PFSK-1 (cell line): ENCODE data around the gene WDR45.

Experiments
- FOXP2 ChIP-seq: optimal IDR thresholded peaks from 2 replicates; pipeline ENCODE3; 2011; ENCODE audit warnings: borderline replicate concordance, control low read depth, inconsistent platforms; ENCODE audit not compliant: insufficient read depth; ENCODE audit errors: extremely low read length, extremely low read depth
- POLR2AphosphoS5 ChIP-seq: IDR thresholded peaks from 2 replicates; pipeline ENCODE4 v1.6.1; 2012; ENCODE audit warnings: low read depth, mild to moderate bottlenecking, control low read depth, low read length, moderate library complexity
- SIN3A ChIP-seq: IDR thresholded peaks from 2 replicates; pipeline ENCODE4 v1.6.1; 2012; ENCODE audit warnings: mild to moderate bottlenecking, low read length, moderate library complexity, borderline replicate concordance; ENCODE audit not compliant: insufficient read depth
- TAF1 ChIP-seq: IDR thresholded peaks from 2 replicates; pipeline ENCODE4 v1.6.1; 2012; ENCODE audit warnings: low read length, control low read depth, borderline replicate concordance; ENCODE audit not compliant: insufficient read depth
- TF ChIP-seq, protein P1 (sequence below), 2 experiments: IDR thresholded peaks; 2 replicates each; pipeline versions ENCODE4 v1.6.1 to v1.8.0; 2011 to 2012; ENCODE audit warnings: low read depth in 2 of 2, low read length in 2 of 2, control low read depth in 1 of 2, inconsistent platforms in 1 of 2, mild to moderate bottlenecking in 1 of 2, moderate library complexity in 1 of 2; ENCODE audit not compliant: insufficient read depth in 1 of 2

The WDR45 gene

DNA sequence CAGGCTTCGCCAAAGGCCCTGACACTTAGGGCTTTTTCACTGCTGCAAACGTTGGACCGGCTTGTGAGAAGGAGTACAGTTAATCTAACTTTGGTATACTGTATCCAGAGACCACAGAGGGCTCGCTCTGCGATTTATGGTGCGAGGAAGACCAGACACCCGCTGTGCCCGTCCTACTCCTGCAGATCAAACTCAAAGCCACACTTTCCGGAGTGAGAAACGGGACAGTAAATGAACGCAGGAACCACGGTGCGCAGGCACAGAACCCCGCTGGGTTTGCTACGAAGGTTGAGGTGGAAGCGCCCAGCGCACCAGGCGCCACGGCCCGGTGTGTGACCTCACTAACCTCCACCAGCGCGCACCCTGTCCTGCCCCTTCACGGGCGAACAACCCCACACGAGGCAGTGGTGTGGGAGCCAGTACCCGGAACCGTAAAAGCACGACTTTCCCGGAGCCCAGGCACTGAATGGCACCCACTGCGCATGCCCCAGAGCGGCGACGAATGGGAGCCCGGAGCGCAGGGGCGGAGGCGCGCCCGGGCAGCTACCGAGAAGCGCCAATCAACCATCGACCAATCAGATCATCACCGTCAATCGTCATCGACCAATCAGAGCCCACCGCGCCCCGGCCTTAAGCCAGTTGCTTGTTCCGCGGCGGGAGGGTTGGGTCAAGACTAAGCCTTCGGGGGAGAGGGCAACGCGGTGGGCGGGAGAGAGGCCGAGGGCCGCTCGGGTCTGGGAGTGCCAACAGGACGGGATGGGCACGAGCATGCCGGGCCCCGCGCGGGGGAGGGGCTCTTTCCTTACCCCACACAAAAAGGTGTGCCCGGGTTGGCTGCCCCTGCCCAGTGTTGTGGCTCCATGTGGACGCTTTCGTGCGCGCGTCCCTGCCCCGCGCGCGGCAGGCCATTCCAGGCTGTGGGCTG lies 21.3 kb upstream of the WDR45 start:
- TF ChIP-seq SIN3A (no peak), TAF1 (peak; percentile 78; the same call in 1 of the 2 replicates), FOXP2 (no peak), POLR2AphosphoS5 (peak; percentile 85)
- TF ChIP-seq, protein P1, sequence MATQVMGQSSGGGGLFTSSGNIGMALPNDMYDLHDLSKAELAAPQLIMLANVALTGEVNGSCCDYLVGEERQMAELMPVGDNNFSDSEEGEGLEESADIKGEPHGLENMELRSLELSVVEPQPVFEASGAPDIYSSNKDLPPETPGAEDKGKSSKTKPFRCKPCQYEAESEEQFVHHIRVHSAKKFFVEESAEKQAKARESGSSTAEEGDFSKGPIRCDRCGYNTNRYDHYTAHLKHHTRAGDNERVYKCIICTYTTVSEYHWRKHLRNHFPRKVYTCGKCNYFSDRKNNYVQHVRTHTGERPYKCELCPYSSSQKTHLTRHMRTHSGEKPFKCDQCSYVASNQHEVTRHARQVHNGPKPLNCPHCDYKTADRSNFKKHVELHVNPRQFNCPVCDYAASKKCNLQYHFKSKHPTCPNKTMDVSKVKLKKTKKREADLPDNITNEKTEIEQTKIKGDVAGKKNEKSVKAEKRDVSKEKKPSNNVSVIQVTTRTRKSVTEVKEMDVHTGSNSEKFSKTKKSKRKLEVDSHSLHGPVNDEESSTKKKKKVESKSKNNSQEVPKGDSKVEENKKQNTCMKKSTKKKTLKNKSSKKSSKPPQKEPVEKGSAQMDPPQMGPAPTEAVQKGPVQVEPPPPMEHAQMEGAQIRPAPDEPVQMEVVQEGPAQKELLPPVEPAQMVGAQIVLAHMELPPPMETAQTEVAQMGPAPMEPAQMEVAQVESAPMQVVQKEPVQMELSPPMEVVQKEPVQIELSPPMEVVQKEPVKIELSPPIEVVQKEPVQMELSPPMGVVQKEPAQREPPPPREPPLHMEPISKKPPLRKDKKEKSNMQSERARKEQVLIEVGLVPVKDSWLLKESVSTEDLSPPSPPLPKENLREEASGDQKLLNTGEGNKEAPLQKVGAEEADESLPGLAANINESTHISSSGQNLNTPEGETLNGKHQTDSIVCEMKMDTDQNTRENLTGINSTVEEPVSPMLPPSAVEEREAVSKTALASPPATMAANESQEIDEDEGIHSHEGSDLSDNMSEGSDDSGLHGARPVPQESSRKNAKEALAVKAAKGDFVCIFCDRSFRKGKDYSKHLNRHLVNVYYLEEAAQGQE (IDR thresholded peaks at IDR 0.05; ENCODE audit: insufficient read depth in 1 of 2, low read depth in 2 of 2, low read length in 2 of 2) = no peak

DNA sequence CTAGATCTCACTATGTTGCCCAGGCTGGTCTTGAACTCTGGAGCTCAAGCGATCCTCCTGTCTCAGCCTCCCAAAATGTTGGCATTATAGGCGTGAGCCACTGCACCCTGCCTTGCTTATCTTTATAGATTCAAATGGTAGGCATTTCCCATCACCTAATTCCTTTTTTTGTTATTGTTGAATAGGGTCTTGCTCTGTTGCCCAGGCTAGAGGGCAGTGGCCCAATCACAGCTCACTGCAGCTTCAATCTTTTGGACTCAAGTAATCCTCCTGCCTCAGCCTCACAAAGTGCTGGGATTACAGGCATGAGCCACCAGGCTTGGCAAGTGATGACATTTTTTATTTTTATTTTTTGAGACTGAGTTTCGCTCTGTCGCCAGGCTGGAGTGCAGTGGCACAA lies 16.7 kb upstream of the WDR45 start:
- TF ChIP-seq TAF1 (no peak), FOXP2 (no peak), SIN3A (no peak), POLR2AphosphoS5 (no peak)
- TF ChIP-seq, protein P1 (IDR thresholded peaks at IDR 0.05; ENCODE audit: insufficient read depth in 1 of 2, low read depth in 2 of 2, low read length in 2 of 2) = no peak

DNA sequence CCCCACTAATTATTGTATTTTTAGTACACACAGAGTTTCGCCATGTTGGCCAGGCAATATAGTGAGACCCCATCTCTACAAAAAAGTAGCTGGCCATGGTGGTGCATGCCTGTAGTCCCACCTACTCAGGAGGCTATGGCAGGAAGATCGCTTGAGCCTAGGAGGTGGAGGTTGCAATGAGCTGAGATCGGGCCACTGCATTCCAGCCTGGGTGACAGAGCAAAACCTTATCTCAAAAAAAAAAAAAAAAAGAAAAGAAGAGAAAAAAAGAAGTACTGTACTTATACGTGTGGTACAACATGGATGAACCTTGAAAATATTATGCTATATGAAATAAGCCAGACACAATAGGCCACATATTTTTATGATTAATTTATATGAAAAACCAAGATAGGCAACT lies 9.9 kb upstream of the WDR45 start:
- TF ChIP-seq FOXP2 = no peak
- no peak for TF ChIP-seq SIN3A
- no peak for TF ChIP-seq TAF1
- TF ChIP-seq POLR2AphosphoS5 = no peak
- TF ChIP-seq, protein P1 (IDR thresholded peaks at IDR 0.05; ENCODE audit: insufficient read depth in 1 of 2, low read depth in 2 of 2, low read length in 2 of 2) = no peak

DNA sequence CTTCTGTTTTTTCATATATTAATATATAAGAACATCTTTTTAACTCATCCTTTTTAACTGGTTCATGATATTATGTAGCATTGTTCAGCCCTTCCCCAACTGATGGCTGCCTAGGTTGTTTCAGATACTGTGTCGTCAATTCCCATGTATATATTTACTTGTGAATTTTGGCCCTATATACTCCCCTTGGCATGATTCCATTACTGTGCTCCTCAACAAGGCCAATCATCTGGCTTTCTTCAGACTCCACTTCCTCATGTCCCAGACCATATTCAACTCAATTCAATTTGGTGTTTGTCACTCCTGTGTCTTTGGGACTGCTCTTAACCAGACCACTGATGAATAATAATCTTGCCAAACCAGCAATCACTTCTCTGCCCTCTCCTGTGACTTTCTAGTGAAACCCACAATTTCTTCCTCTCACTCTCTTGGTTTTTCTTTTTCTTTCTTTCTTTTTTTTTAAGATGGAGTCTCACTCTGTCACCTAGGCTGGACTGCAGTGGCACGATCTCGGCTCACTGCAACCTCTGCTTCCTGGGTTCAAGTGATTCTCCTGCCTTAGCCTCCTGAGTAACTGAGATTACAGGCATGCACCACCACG lies 2.7 kb upstream of the WDR45 start:
- TF ChIP-seq SIN3A = no peak
- TF ChIP-seq, protein P1 (IDR thresholded peaks at IDR 0.05; ENCODE audit: insufficient read depth in 1 of 2, low read depth in 2 of 2, low read length in 2 of 2) = no peak
- no peak for TF ChIP-seq TAF1
- no peak for TF ChIP-seq POLR2AphosphoS5
- no peak for TF ChIP-seq FOXP2
